Keratinocyte (primary cell): Measurements from ENCODE around the gene CD8A. TPM values are rescaled to one million over a fixed set of nuclear protein-coding genes. Genes with fewer than 3 reads are reported as not detected.

Experiments used
- DNase-seq: peaks from one replicate; pipeline ENCODE4 v3.0.0-alpha.2; 2011; ENCODE audit warnings: low read depth, missing footprints, low spot score
- FAIRE-seq: peaks from 2 replicates; lab custom pipeline; 2011; peaks lifted over from hg19 to GRCh38; lab: Jason Lieb, UNC
- H2AFZ ChIP-seq: 2 replicates; pipeline ENCODE4 v1.6.0; 2012; ENCODE audit warnings: low read length, control low read depth, inconsistent platforms; ENCODE audit not compliant: control insufficient read depth
- H3K27ac ChIP-seq: 2 replicates; pipeline ENCODE4 v1.5.1; 2011; ENCODE audit warnings: low read length; ENCODE audit not compliant: control insufficient read depth, insufficient read depth
- H3K27me3 ChIP-seq: 3 replicates; pipeline ENCODE4 v1.6.0; 2011; ENCODE audit warnings: low read length; ENCODE audit not compliant: control insufficient read depth, insufficient read depth; ENCODE audit errors: extremely low read depth
- H3K36me3 ChIP-seq, 2 experiments: 2 replicates in 1 of 2; 3 replicates in 1 of 2; pipeline ENCODE4 v1.5.1; 2011; ENCODE audit warnings: low read length in 2 of 2, mild to moderate bottlenecking in 1 of 2; ENCODE audit not compliant: control insufficient read depth in 2 of 2, insufficient read depth in 2 of 2; ENCODE audit errors: extremely low read depth in 1 of 2
- H3K4me1 ChIP-seq: 3 replicates; pipeline ENCODE4 v1.5.1; 2011; ENCODE audit warnings: low read length; ENCODE audit not compliant: control insufficient read depth, insufficient read depth; ENCODE audit errors: extremely low read depth
- H3K4me2 ChIP-seq: 3 replicates; pipeline ENCODE4 v1.6.0; 2011; ENCODE audit warnings: low read depth, low read length; ENCODE audit not compliant: control insufficient read depth, insufficient read depth; ENCODE audit errors: extremely low read depth
- H3K4me3 ChIP-seq, 3 experiments: fragments of 200-600 bp in 1 of 3; sonication (generic) in 1 of 3; 2 replicates in 2 of 3; 3 replicates in 1 of 3; pipeline ENCODE4 v1.5.1; 2011 to 2016; ENCODE audit warnings: low read length in 3 of 3, mild to moderate bottlenecking in 3 of 3, control low read depth in 2 of 3, inconsistent platforms in 1 of 3, low read depth in 1 of 3, mixed read lengths in 1 of 3, mixed run types in 1 of 3, moderate library complexity in 1 of 3; ENCODE audit not compliant: control insufficient read depth in 2 of 3, insufficient read depth in 2 of 3; ENCODE audit errors: extremely low read depth in 1 of 3
- H3K79me2 ChIP-seq: 2 replicates; pipeline ENCODE4 v1.6.0; 2012; ENCODE audit warnings: low read length; ENCODE audit not compliant: control insufficient read depth, insufficient read depth
- H3K9ac ChIP-seq: 3 replicates; pipeline ENCODE4 v1.6.0; 2011; ENCODE audit warnings: low read length; ENCODE audit not compliant: control insufficient read depth, insufficient read depth; ENCODE audit errors: extremely low read depth
- H3K9me1 ChIP-seq: 3 replicates; pipeline ENCODE4 v1.6.0; 2011; ENCODE audit warnings: low read length; ENCODE audit not compliant: control insufficient read depth, insufficient read depth; ENCODE audit errors: extremely low read depth
- H3K9me3 ChIP-seq: 2 replicates; pipeline ENCODE4 v1.5.1; 2012; ENCODE audit warnings: low read depth, low read length; ENCODE audit not compliant: control insufficient read depth
- H4K20me1 ChIP-seq: 3 replicates; pipeline ENCODE4 v1.6.0; 2011; ENCODE audit warnings: low read length; ENCODE audit not compliant: control insufficient read depth, insufficient read depth; ENCODE audit errors: extremely low read depth
- CTCF ChIP-seq, 3 experiments: IDR thresholded peaks in 1 of 3; conservative IDR thresholded peaks in 1 of 3; optimal IDR thresholded peaks in 1 of 3; 2 replicates in 2 of 3; 3 replicates in 1 of 3; pipeline versions ENCODE3 to v1.5.1; 2011; ENCODE audit warnings: low read length in 3 of 3, mild to moderate bottlenecking in 3 of 3, moderate library complexity in 2 of 3, control low read depth in 1 of 3, inconsistent platforms in 1 of 3; ENCODE audit not compliant: insufficient read depth in 2 of 3; ENCODE audit errors: extremely low read depth in 1 of 3
- EZH2 ChIP-seq: IDR thresholded peaks from one replicate; pipeline ENCODE4 v1.6.1; 2012; ENCODE audit warnings: inconsistent platforms, mild to moderate bottlenecking, low read length, moderate library complexity
- dilution Hi-C: fragments of 300-500 bp; cut with MboI; formaldehyde crosslinking; loops from one replicate; pipeline ENCODE4 v1.7.0; 2020; ENCODE audit warnings: low sequenced_read_pairs; ENCODE audit not compliant: extremely low pct_ligation_motif_present
- polyA plus RNA-seq, 5 experiments: library from polyadenylated mRNA; depleted of rRNA in 3 of 5; stranded (reverse) in 3 of 5; stranded (forward) in 1 of 5; unstranded in 1 of 5; fragments of >200 nt; gene quantifications; 1 replicate in 1 of 5; 2 replicates in 3 of 5; 3 replicates in 1 of 5; pipeline versions ENCODE4 v1.2.1 to v1.2.3, GENCODE V29; 2011 to 2012; ENCODE audit warnings: missing spikeins in 2 of 5, low read depth in 1 of 5, low replicate concordance in 1 of 5

Gene CD8A
- polyA plus RNA-seq, 1 donor (not counting 4 experiments of a cell fraction or from before 2014, with no cell fraction given): 0.10 TPM

GRCh38 chr2:86770816-86771301 lies 19.9 kb downstream of the CD8A start:
- H3K36me3 ChIP-seq: peaks cover 10 to 14% of the 10 kb centered on the region in 2 experiments
- no peaks in the 10 kb centered on the region for H3K9me3 ChIP-seq
- H3K79me2 ChIP-seq: no peaks in the 10 kb centered on the region
- no peak overlapping the region for H3K9ac ChIP-seq
- no peaks in the 10 kb centered on the region for H3K4me1 ChIP-seq
- DNase-seq (no peak), FAIRE-seq (no peak)
- H3K4me3 ChIP-seq: no peak overlapping the region
- H4K20me1 ChIP-seq: no peaks in the 10 kb centered on the region
- H3K27ac ChIP-seq: no peak overlapping the region
- H3K27me3 ChIP-seq: no peaks in the 10 kb centered on the region
- TF ChIP-seq CTCF (optimal IDR thresholded peaks at IDR 0.05 in 1 of 3, IDR thresholded peaks at IDR 0.05 in 1 of 3, conservative IDR thresholded peaks at IDR 0.05 in 1 of 3; ENCODE audit: extremely low read depth in 1 of 3, insufficient read depth in 2 of 3, low read length in 3 of 3): no peak
- no peak for TF ChIP-seq EZH2
- dilution Hi-C loops: no loop called here
- no peaks in the 10 kb centered on the region for H3K9me1 ChIP-seq
- no peak overlapping the region for H2AFZ ChIP-seq
- no peak overlapping the region for H3K4me2 ChIP-seq

DNA sequence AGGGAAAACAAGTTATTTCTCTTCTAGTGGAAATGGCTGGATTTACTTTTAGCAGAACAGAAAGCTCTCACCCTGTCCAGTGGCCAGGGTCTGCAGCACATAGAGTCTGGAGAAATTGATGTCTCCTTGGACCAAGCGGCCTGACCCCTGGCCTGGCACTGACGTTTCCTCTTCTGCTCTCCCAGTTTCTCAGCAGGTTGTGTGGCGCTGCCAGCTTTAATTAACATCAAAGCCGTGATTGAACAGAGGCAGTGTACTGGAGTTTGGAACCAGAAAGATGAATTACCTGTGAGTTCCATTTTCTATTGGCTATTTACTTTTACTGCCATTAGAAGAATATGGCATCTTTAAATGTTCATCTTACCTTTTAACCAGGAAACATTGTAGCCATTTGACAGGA lies 20.9 kb downstream of the CD8A start:
- H4K20me1 ChIP-seq: no peaks in the 10 kb centered on the region
- no peak overlapping the region for H3K4me2 ChIP-seq
- H3K36me3 ChIP-seq: peaks cover 11 to 12% of the 10 kb centered on the region in 2 experiments
- no peak overlapping the region for H3K4me3 ChIP-seq
- FAIRE-seq: no peak
- no peaks in the 10 kb centered on the region for H3K9me3 ChIP-seq
- dilution Hi-C loops: no loop called here
- H3K4me1 ChIP-seq: no peaks in the 10 kb centered on the region
- H2AFZ ChIP-seq: no peak overlapping the region
- no peaks in the 10 kb centered on the region for H3K27me3 ChIP-seq
- DNase-seq: no peak
- H3K79me2 ChIP-seq: no peaks in the 10 kb centered on the region
- H3K9me1 ChIP-seq: no peaks in the 10 kb centered on the region
- no peak overlapping the region for H3K9ac ChIP-seq
- H3K27ac ChIP-seq: no peak overlapping the region
- TF ChIP-seq EZH2: no peak
- TF ChIP-seq CTCF (optimal IDR thresholded peaks at IDR 0.05 in 1 of 3, IDR thresholded peaks at IDR 0.05 in 1 of 3, conservative IDR thresholded peaks at IDR 0.05 in 1 of 3; ENCODE audit: extremely low read depth in 1 of 3, insufficient read depth in 2 of 3, low read length in 3 of 3): no peak
